HCEC 1CT (cell line): Measurements from ENCODE around the gene RING1.

ENCODE experiments used
- DNase-seq: peaks from one replicate; pipeline ENCODE4 v3.0.0-alpha.2; 2017

Gene RING1

GRCh38 chr6:33193619-33194018 is 14.7 kb upstream of the RING1 start:
- DNase-seq = no peak

- DNase-seq = no peak
These were observed 13.8 kb upstream of the RING1 start for GRCh38 chr6:33194431-33194979.

- DNase-seq = no peak
These were observed 12.8 kb upstream of the RING1 start for GRCh38 chr6:33195304-33196165.

- peak; percentile 63 for DNase-seq
These were observed 10.8 kb upstream of the RING1 start for GRCh38 chr6:33197431-33198048.

- DNase-seq = no peak
These were observed 10.0 kb upstream of the RING1 start for GRCh38 chr6:33198159-33198852.

GRCh38 chr6:33198853-33199436 is 9.4 kb upstream of the RING1 start:
- no peak for DNase-seq

- DNase-seq = no peak
These were observed 8.5 kb upstream of the RING1 start for GRCh38 chr6:33199687-33200218.

- DNase-seq = peak; percentile 97
These were observed 7.8 kb upstream of the RING1 start, which contains the start of the genes RXRB and SLC39A7 for GRCh38 chr6:33200219-33201146. Gene RXRB (minus strand): TSS chr6:33200665. CDS start chr6:33200476, 189 bp downstream. Gene SLC39A7 (plus strand): TSS chr6:33200867. CDS start chr6:33201246, 379 bp downstream.

- DNase-seq = no peak
These were observed 7.2 kb upstream of the RING1 start for GRCh38 chr6:33201147-33201545.

- DNase-seq = no peak
These were observed 6.4 kb upstream of the RING1 start for GRCh38 chr6:33201935-33202334.

GRCh38 chr6:33202799-33203198 is 5.5 kb upstream of the RING1 start:
- no peak for DNase-seq

GRCh38 chr6:33203443-33204164 is 4.7 kb upstream of the RING1 start:
- DNase-seq = no peak

GRCh38 chr6:33204165-33204414 is 4.2 kb upstream of the RING1 start:
- DNase-seq = no peak

- DNase-seq = peak; percentile 88
These were observed 3.7 kb upstream of the RING1 start, which contains the start of gene HSD17B8 for GRCh38 chr6:33204415-33205190. Gene HSD17B8 (plus strand): TSS chr6:33204655. CDS start chr6:33204669, 14 bp downstream.

- peak; percentile 30 for DNase-seq
These were observed 2.9 kb upstream of the RING1 start for GRCh38 chr6:33205191-33206026.

GRCh38 chr6:33206027-33206863 is 2.1 kb upstream of the RING1 start:
- no peak for DNase-seq

- DNase-seq = no peak
These were observed 1.3 kb upstream of the RING1 start for GRCh38 chr6:33206864-33207551.
